RPMI7951 (cell line): ENCODE data around the gene PCDHGA11. TPM values are rescaled to one million over a fixed set of nuclear protein-coding genes. Genes with fewer than 3 reads are reported as not detected.
"Not testable (repeated sequence)": the region's sequence is repeated elsewhere in the genome, so short reads cannot be mapped to it uniquely, and the experiment has no call there.

Source experiments
- DNase-seq: peaks from one replicate; pipeline ENCODE4 v3.0.0-alpha.2; 2012; ENCODE audit warnings: low read depth
- total RNA-seq: library from RNA; depleted of rRNA; stranded (reverse); fragments of >200 nt; shearing (Covaris generic); gene quantifications from 2 replicates; pipeline ENCODE4 v1.2.3, GENCODE V29; 2014; rRNA removed

PCDHGA11 gene
- total RNA-seq, 1 experiment from 2014 or later = 8.1 TPM

GRCh38 chr5:141431286-141431685 is 10.4 kb downstream of the PCDHGA11 start:
- peak; percentile 19 for DNase-seq

GRCh38 chr5:141432308-141432707 is 11.5 kb downstream of the PCDHGA11 start:
- not testable (repeated sequence) for DNase-seq

GRCh38 chr5:141432726-141433125 is 11.9 kb downstream of the PCDHGA11 start:
- not testable (repeated sequence) for DNase-seq

- DNase-seq = no peak
Measured at GRCh38 chr5:141434006-141434405, 13.2 kb downstream of the PCDHGA11 start.

GRCh38 chr5:141437221-141437620 is 16.4 kb downstream of the PCDHGA11 start:
- DNase-seq = no peak

GRCh38 chr5:141439411-141440141 is 18.7 kb downstream of the PCDHGA11 start:
- DNase-seq = peak; percentile 32

GRCh38 chr5:141440341-141440740 is 19.5 kb downstream of the PCDHGA11 start:
- no peak for DNase-seq

GRCh38 chr5:141441571-141442170 is 20.8 kb downstream of the PCDHGA11 start:
- DNase-seq = no peak

GRCh38 chr5:141465351-141465750 is 44.5 kb downstream of the PCDHGA11 start:
- peak; percentile 43 for DNase-seq

Other genes starting within 250 kb of the PCDHGA11 start
- gene PCDHB7, start 248.4 kb upstream of the PCDHGA11 start, total RNA-seq = 0.39 and 0.48 TPM in 2 replicates
- 0.10 and 0.12 TPM in 2 replicates for gene PCDHB8, start 243.3 kb upstream of the PCDHGA11 start, total RNA-seq
- 2.0 and 2.1 TPM in 2 replicates for gene PCDHB16, start 238.7 kb upstream of the PCDHGA11 start, total RNA-seq
- 0.10 and 0.24 TPM in 2 replicates for gene PCDHB9, start 233.9 kb upstream of the PCDHGA11 start, total RNA-seq
- gene PCDHB10, start 228.7 kb upstream of the PCDHGA11 start, total RNA-seq = 0.60 and 0.78 TPM in 2 replicates
- gene PCDHB11, start 221.4 kb upstream of the PCDHGA11 start, total RNA-seq = 0.12 and 0.20 TPM in 2 replicates
- gene PCDHB12, start 212.3 kb upstream of the PCDHGA11 start, total RNA-seq = 0.36 and 0.88 TPM in 2 replicates
- gene PCDHB13, start 207.1 kb upstream of the PCDHGA11 start, total RNA-seq = 2.5 and 2.6 TPM in 2 replicates
- gene PCDHB14, start 197.7 kb upstream of the PCDHGA11 start, total RNA-seq = 0.72 and 0.88 TPM in 2 replicates
- 1.6 and 2.0 TPM in 2 replicates for gene PCDHB15, start 175.7 kb upstream of the PCDHGA11 start, total RNA-seq
- gene SLC25A2, start 117.0 kb upstream of the PCDHGA11 start, total RNA-seq = 0.48 TPM in 1 of 2 replicates, not detected in the other
- gene TAF7, start 100.3 kb upstream of the PCDHGA11 start, total RNA-seq = 36.0 and 50.9 TPM in 2 replicates
- gene PCDHGA1, start 90.5 kb upstream of the PCDHGA11 start, total RNA-seq = 3.3 and 3.7 TPM in 2 replicates
- 6.8 and 7.0 TPM in 2 replicates for gene PCDHGA2, start 82.3 kb upstream of the PCDHGA11 start, total RNA-seq
- gene PCDHGA3, start 77.2 kb upstream of the PCDHGA11 start, total RNA-seq = 0.12 and 0.39 TPM in 2 replicates
- 10.6 and 10.9 TPM in 2 replicates for gene PCDHGB1, start 71.0 kb upstream of the PCDHGA11 start, total RNA-seq
- gene PCDHGA4, start 66.0 kb upstream of the PCDHGA11 start, total RNA-seq = 3.8 and 4.8 TPM in 2 replicates
- 4.6 and 6.0 TPM in 2 replicates for gene PCDHGB2, start 61.1 kb upstream of the PCDHGA11 start, total RNA-seq
- gene PCDHGA5, start 56.9 kb upstream of the PCDHGA11 start, total RNA-seq = 1.5 and 1.8 TPM in 2 replicates
- 1.1 and 1.6 TPM in 2 replicates for gene PCDHGB3, start 50.8 kb upstream of the PCDHGA11 start, total RNA-seq
- 1.3 and 1.8 TPM in 2 replicates for gene PCDHGA6, start 47.2 kb upstream of the PCDHGA11 start, total RNA-seq
- gene PCDHGA7, start 38.3 kb upstream of the PCDHGA11 start, total RNA-seq = 4.6 and 5.5 TPM in 2 replicates
- 12.0 and 12.7 TPM in 2 replicates for gene PCDHGB4, start 33.4 kb upstream of the PCDHGA11 start, total RNA-seq
- gene PCDHGA8, start 28.4 kb upstream of the PCDHGA11 start, total RNA-seq = 1.6 and 1.9 TPM in 2 replicates
- gene PCDHGB5, start 23.1 kb upstream of the PCDHGA11 start, total RNA-seq = 18.6 and 19.8 TPM in 2 replicates
- 0.88 and 1.1 TPM in 2 replicates for gene PCDHGA9, start 18.3 kb upstream of the PCDHGA11 start, total RNA-seq
- gene PCDHGB6, start 13.0 kb upstream of the PCDHGA11 start, total RNA-seq = 0.84 and 0.88 TPM in 2 replicates
- gene PCDHGA10, start 8.1 kb upstream of the PCDHGA11 start, total RNA-seq = 0.78 and 0.84 TPM in 2 replicates
- gene PCDHGB7, start 3.4 kb upstream of the PCDHGA11 start, total RNA-seq = 0.29 and 0.48 TPM in 2 replicates
- gene PCDHGA12, start 9.5 kb downstream of the PCDHGA11 start, total RNA-seq = 19.9 and 23.5 TPM in 2 replicates
- 75.6 and 81.8 TPM in 2 replicates for gene PCDHGC3, start 54.9 kb downstream of the PCDHGA11 start, total RNA-seq
- 0.78 and 1.1 TPM in 2 replicates for gene PCDHGC4, start 64.0 kb downstream of the PCDHGA11 start, total RNA-seq
- gene PCDHGC5, start 68.0 kb downstream of the PCDHGA11 start, total RNA-seq = 1.1 and 1.2 TPM in 2 replicates
- gene DIAPH1, start 197.9 kb downstream of the PCDHGA11 start, total RNA-seq = 29.1 and 40.1 TPM in 2 replicates
- 43.9 and 52.4 TPM in 2 replicates for gene HDAC3, start 215.8 kb downstream of the PCDHGA11 start, total RNA-seq
- gene RELL2, start 215.9 kb downstream of the PCDHGA11 start, total RNA-seq = 2.8 and 5.2 TPM in 2 replicates
- 8.5 and 11.1 TPM in 2 replicates for gene FCHSD1, start 230.4 kb downstream of the PCDHGA11 start, total RNA-seq